AG10803 (cell line): Measurements from ENCODE around the gene SLC22A6.

Source experiments
- DNase-seq: peaks from one replicate; pipeline ENCODE4 v3.0.0; 2010; ENCODE audit warnings: low read depth
- H3K4me3 ChIP-seq: 2 replicates; pipeline ENCODE4 v1.5.1; 2011; ENCODE audit warnings: mild to moderate bottlenecking, low read length, control low read depth
- CTCF ChIP-seq: conservative IDR thresholded peaks from 2 replicates; pipeline ENCODE4 v1.5.1; 2011; ENCODE audit warnings: mild to moderate bottlenecking, low read length, control low read depth, inconsistent platforms

The SLC22A6 gene

DNA sequence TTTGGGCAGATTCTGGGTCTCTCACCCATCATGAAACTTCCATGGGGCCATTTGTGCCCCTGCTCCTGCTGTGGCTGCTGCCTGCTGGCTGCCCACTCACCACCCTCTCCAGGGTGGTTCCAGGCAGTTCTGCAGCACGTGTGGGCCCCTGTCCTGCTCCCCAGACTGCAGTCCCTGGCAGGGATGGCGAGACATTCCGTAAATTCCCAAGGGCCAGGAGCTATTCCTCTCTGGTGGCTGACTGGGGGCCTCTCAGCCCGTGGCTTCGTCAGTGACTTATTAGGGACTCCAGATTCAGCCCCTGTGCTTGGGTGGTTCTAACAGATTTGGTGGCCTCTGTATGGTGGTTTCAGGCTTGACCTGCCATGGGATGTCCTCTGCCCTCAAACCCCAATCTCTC is 34.7 kb upstream of the SLC22A6 start:
- no peak for TF ChIP-seq CTCF
- no peak overlapping the region for H3K4me3 ChIP-seq
- DNase-seq: no peak

GRCh38 chr11:63017306-63017974 is 32.7 kb upstream of the SLC22A6 start:
- DNase-seq: no peak
- no peak overlapping the region for H3K4me3 ChIP-seq

GRCh38 chr11:63015521-63016215 is 30.9 kb upstream of the SLC22A6 start, which contains the start of gene SLC22A8:
TSS of gene SLC22A8 (minus strand) at chr11:63015841. CDS start at chr11:63014958, 883 bp downstream.
- no peak for DNase-seq
- H3K4me3 ChIP-seq: no peak within 1 kb of the TSS
- no peak for TF ChIP-seq CTCF

More at GRCh38 chr11:63017306-63017974, 32.7 kb upstream of the SLC22A6 start:
- no peak for TF ChIP-seq CTCF

GRCh38 chr11:63014408-63015055 is 29.8 kb upstream of the SLC22A6 start:
- no peak for DNase-seq
- no peak for TF ChIP-seq CTCF
- no peak overlapping the region for H3K4me3 ChIP-seq

DNA sequence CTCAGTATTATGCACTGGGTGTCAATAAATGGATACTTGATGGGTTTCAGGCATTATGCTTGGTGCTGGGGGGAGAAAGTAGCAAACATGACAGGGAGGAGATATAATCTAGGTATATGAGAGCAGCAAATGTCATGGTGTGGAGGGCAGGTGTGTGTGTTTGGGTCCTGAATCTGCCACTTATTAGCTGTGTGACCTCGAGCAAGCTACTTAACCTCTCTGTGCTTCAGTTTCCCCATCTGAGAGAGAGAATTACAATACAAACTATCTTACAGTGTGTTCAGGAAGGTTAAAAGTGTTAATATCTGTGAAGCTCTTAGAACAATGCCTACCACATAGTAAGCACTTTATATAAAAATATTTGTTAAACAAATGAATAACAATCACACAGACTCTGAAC is 28.1 kb upstream of the SLC22A6 start:
- no peak for TF ChIP-seq CTCF
- H3K4me3 ChIP-seq: no peak overlapping the region
- no peak for DNase-seq

- H3K4me3 ChIP-seq: no peak overlapping the region
- no peak for TF ChIP-seq CTCF
- DNase-seq: no peak
Measured at GRCh38 chr11:63012430-63012829, 27.7 kb upstream of the SLC22A6 start.
